ENCODE data around the gene IGF2BP2.

DNA sequence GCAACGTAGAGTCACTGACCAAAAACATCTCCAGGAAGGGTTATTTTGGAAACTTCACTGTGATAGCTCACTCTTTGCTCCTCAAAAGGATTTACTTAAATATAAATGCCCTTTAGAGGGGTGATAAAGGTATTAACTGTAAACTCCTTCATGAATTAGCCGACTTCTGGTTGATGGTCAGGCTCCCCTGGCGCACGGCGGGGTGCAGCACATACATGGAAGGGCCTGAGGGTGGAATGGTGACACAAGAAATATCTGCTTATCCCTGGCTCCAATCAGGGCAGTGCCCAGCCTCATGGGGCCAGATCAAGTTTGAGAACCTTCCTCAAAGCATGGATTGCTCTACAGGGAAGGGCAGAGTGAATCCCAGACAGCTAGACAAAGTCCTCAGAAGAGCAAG, 116.5 kb downstream of the IGF2BP2 start:
- TF ChIP-seq HDAC2 (IDR thresholded peaks at IDR 0.05): no peak
- TF ChIP-seq ZC3H11A (IDR thresholded peaks at IDR 0.05; ENCODE audit: low read depth, low read length): no peak
- no peak for TF ChIP-seq CTBP1 (IDR thresholded peaks at IDR 0.05; ENCODE audit: borderline replicate concordance)
- TF ChIP-seq ZNF41 (CRISPR knock-in tag; conservative IDR thresholded peaks at IDR 0.05): no peak
- TF ChIP-seq MEF2D (tag; conservative IDR thresholded peaks at IDR 0.05; ENCODE audit: low read depth): no peak
- TF ChIP-seq ELF2 (CRISPR knock-in tag; IDR thresholded peaks at IDR 0.05): no peak
